AG04450 (cell line): Measurements from ENCODE around the gene HUS1. TPM values are rescaled to one million over a fixed set of nuclear protein-coding genes. Genes with fewer than 3 reads are reported as not detected.

Source experiments
- CTCF ChIA-PET: fragments of 300-600, 350-600 bp; formaldehyde crosslinking; extraction: SDS; loops from one replicate; lab custom pipeline; 2022; ENCODE audit warnings: antibody characterized with exemption, inconsistent platforms; lab: Charles Lee
- POLR2A ChIA-PET: fragments of 350-600 bp; formaldehyde crosslinking; extraction: SDS; loops from one replicate; lab custom pipeline; 2021; ENCODE audit warnings: antibody characterized with exemption, inconsistent platforms; lab: Yijun Ruan, JAX
- DNase-seq: peaks from one replicate; pipeline ENCODE4 v3.0.0-alpha.2; 2011; ENCODE audit warnings: low read depth, low spot score
- H3K27ac ChIP-seq: one replicate; pipeline ENCODE4 v1.5.1; 2012; ENCODE audit warnings: low read depth, low read length, control low read depth
- H3K27me3 ChIP-seq: one replicate; pipeline ENCODE4 v1.6.0; 2012; ENCODE audit warnings: low read length; ENCODE audit not compliant: control insufficient read depth, insufficient read depth
- H3K4me3 ChIP-seq: 2 replicates; pipeline ENCODE4 v1.5.1; 2011; ENCODE audit warnings: mild to moderate bottlenecking, low read depth, low read length, control low read depth
- H3K9me3 ChIP-seq: 2 replicates; pipeline ENCODE4 v1.5.1; 2012; ENCODE audit warnings: low read length; ENCODE audit not compliant: control insufficient read depth, insufficient read depth
- polyA plus RNA-seq: library from polyadenylated mRNA; depleted of rRNA; stranded (reverse); fragments of >200 nt; gene quantifications from 2 replicates; pipeline ENCODE4 v1.2.3, GENCODE V29; 2011
- TF ChIP-seq, protein P1 (sequence below): IDR thresholded peaks from 2 replicates; pipeline ENCODE4 v1.5.1; 2011; ENCODE audit warnings: low read depth, low read length, control low read depth, inconsistent platforms

Gene HUS1
- polyA plus RNA-seq, 1 experiment, result 27.9 TPM

- ChIA-PET POLR2A (no interaction called here), CTCF (interaction anchor here (1.2 kb wide), 1 partner anchor 99 kb away, joined by 3 read pairs; no protein-coding TSS in a partner anchor)
- no peaks in the 10 kb centered on the region for H3K27me3 ChIP-seq
- H3K9me3 ChIP-seq, result no peaks in the 10 kb centered on the region
- H3K27ac ChIP-seq, result no peak overlapping the region
- TF ChIP-seq, protein P1, sequence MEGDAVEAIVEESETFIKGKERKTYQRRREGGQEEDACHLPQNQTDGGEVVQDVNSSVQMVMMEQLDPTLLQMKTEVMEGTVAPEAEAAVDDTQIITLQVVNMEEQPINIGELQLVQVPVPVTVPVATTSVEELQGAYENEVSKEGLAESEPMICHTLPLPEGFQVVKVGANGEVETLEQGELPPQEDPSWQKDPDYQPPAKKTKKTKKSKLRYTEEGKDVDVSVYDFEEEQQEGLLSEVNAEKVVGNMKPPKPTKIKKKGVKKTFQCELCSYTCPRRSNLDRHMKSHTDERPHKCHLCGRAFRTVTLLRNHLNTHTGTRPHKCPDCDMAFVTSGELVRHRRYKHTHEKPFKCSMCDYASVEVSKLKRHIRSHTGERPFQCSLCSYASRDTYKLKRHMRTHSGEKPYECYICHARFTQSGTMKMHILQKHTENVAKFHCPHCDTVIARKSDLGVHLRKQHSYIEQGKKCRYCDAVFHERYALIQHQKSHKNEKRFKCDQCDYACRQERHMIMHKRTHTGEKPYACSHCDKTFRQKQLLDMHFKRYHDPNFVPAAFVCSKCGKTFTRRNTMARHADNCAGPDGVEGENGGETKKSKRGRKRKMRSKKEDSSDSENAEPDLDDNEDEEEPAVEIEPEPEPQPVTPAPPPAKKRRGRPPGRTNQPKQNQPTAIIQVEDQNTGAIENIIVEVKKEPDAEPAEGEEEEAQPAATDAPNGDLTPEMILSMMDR, result no peak
- H3K4me3 ChIP-seq, result no peak overlapping the region
- DNase-seq, result no peak
Measured at GRCh38 chr7:48011951-48012350, 32.5 kb upstream of the HUS1 start.

- no peaks in the 10 kb centered on the region for H3K27me3 ChIP-seq
- H3K4me3 ChIP-seq, result no peak overlapping the region
- TF ChIP-seq, protein P1, result no peak
- ChIA-PET CTCF (interaction anchor here (1.2 kb wide), 1 partner anchor 99 kb away, joined by 3 read pairs; no protein-coding TSS in a partner anchor), POLR2A (no interaction called here)
- H3K27ac ChIP-seq, result no peak overlapping the region
- no peak for DNase-seq
- no peaks in the 10 kb centered on the region for H3K9me3 ChIP-seq
Measured at GRCh38 chr7:48011323-48011722, 31.9 kb upstream of the HUS1 start.

GRCh38 chr7:48009954-48010353, 30.5 kb upstream of the HUS1 start:
- ChIA-PET CTCF (no interaction called here), POLR2A (no interaction called here)
- TF ChIP-seq, protein P1, result no peak
- Histone ChIP-seq H3K27me3 (no peaks in the 10 kb centered on the region), H3K4me3 (no peak overlapping the region), H3K27ac (no peak overlapping the region), H3K9me3 (no peaks in the 10 kb centered on the region)
- no peak for DNase-seq

GRCh38 chr7:48009257-48009656, 29.8 kb upstream of the HUS1 start:
- CTCF ChIA-PET, result no interaction called here
- TF ChIP-seq, protein P1, result no peak

GRCh38 chr7:48006866-48007265, 27.5 kb upstream of the HUS1 start:
- POLR2A ChIA-PET, result no interaction called here
- Histone ChIP-seq H3K27me3 (no peaks in the 10 kb centered on the region), H3K9me3 (no peaks in the 10 kb centered on the region; the same call in 1 of the 2 replicates), H3K27ac (no peak overlapping the region), H3K4me3 (no peak overlapping the region)
- no peak for DNase-seq
- TF ChIP-seq, protein P1, result no peak
- CTCF ChIA-PET, result interaction anchor here (0.7 to 2.1 kb wide), 2 partner anchors 15 to 103 kb away, joined by 3 to 10 read pairs; no protein-coding TSS in a partner anchor

More at GRCh38 chr7:48009257-48009656, 29.8 kb upstream of the HUS1 start:
- H3K27me3 ChIP-seq, result no peaks in the 10 kb centered on the region
- H3K4me3 ChIP-seq, result no peak overlapping the region
- H3K27ac ChIP-seq, result no peak overlapping the region
- no peak for DNase-seq
- no peaks in the 10 kb centered on the region for H3K9me3 ChIP-seq
- POLR2A ChIA-PET, result no interaction called here
